Chondrocyte (in vitro differentiated cells): ENCODE results near the gene TBC1D24. TPM values are rescaled to one million over a fixed set of nuclear protein-coding genes. Genes with fewer than 3 reads are reported as not detected.
A peak's percentile ranks its signal among the peaks of the same experiment; 100 is the strongest.

Source experiments
- DNase-seq: peaks from one replicate; pipeline ENCODE4 v3.0.0; 2021; ENCODE audit warnings: mixed read lengths, low spot score
- H3K27ac Mint-ChIP-seq: one replicate; pipeline ENCODE4 v1.8.0; 2021; ENCODE audit warnings: mild to moderate bottlenecking, moderate library complexity, mixed read lengths; ENCODE audit not compliant: unreplicated experiment
- H3K27me3 Mint-ChIP-seq: 2 replicates; pipeline ENCODE4 v1.8.0; 2021; ENCODE audit warnings: low read depth, mixed read lengths
- H3K36me3 Mint-ChIP-seq: 2 replicates; pipeline ENCODE4 v1.8.0; 2021; ENCODE audit warnings: low read depth, mixed read lengths
- H3K4me1 Mint-ChIP-seq: 2 replicates; pipeline ENCODE4 v1.8.0; 2021; ENCODE audit warnings: low read depth, mild to moderate bottlenecking, mixed read lengths
- H3K4me3 Mint-ChIP-seq: one replicate; pipeline ENCODE4 v1.8.0; 2021; ENCODE audit warnings: mild to moderate bottlenecking, moderate library complexity, mixed read lengths; ENCODE audit not compliant: unreplicated experiment
- H3K9me3 Mint-ChIP-seq: 2 replicates; pipeline ENCODE4 v1.8.0; 2021; ENCODE audit warnings: low read depth, mixed read lengths
- total RNA-seq: library from RNA; stranded (reverse); gene quantifications from 3 replicates; pipeline ENCODE4 v1.2.1, GENCODE V29; 2021
- TF ChIP-seq, protein P1 (sequence below): fragments of 200-600 bp; sonication (generic); IDR thresholded peaks from 2 replicates; pipeline ENCODE4 v1.5.0; 2021; ENCODE audit warnings: antibody characterized with exemption, mild to moderate bottlenecking, moderate library complexity

TBC1D24 gene
- total RNA-seq, 1 donor from 2014 or later: 17.9 TPM

DNA sequence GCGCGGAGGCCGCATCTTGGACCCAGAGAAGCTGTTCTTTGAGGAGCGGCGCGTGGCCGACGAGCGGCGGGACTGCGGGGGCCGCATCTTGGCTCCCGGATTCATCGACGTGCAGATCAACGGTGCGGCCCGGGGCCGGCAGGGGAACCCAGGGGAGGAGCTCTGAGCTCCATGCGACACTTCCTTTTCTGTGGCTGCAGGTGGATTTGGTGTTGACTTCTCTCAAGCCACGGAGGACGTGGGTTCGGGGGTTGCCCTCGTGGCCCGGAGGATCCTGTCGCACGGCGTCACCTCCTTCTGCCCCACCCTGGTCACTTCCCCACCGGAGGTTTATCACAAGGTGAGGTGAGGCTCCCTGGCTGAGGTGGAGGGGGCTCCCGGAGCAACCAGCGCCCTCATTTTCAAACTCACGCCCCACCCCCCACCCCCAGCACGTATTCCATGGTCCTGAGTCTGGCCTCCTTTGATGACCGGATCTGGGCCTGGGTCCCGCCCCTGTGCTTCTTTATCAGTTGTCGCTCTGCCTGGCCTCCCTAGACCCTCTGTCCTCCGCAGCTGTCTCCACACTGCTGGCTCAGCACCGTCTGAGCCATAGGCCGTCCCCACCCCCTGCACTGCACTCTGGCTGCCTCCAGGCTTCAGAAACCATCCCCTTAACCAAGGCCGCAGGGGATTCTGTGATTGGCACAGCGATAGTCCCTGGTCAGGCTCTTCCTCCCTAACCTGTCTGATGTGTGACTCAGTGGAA is 46.0 kb downstream of the TBC1D24 start:
- peaks cover 40% of the 10 kb centered on the region for H3K4me1 Mint-ChIP-seq
- H3K36me3 Mint-ChIP-seq: peaks cover 12% of the 10 kb centered on the region
- H3K27ac Mint-ChIP-seq: peak overlapping the region; percentile 93
- TF ChIP-seq, protein P1, sequence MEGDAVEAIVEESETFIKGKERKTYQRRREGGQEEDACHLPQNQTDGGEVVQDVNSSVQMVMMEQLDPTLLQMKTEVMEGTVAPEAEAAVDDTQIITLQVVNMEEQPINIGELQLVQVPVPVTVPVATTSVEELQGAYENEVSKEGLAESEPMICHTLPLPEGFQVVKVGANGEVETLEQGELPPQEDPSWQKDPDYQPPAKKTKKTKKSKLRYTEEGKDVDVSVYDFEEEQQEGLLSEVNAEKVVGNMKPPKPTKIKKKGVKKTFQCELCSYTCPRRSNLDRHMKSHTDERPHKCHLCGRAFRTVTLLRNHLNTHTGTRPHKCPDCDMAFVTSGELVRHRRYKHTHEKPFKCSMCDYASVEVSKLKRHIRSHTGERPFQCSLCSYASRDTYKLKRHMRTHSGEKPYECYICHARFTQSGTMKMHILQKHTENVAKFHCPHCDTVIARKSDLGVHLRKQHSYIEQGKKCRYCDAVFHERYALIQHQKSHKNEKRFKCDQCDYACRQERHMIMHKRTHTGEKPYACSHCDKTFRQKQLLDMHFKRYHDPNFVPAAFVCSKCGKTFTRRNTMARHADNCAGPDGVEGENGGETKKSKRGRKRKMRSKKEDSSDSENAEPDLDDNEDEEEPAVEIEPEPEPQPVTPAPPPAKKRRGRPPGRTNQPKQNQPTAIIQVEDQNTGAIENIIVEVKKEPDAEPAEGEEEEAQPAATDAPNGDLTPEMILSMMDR: no peak
- H3K27me3 Mint-ChIP-seq: no peaks in the 10 kb centered on the region
- peak overlapping the region; percentile 78 for H3K4me3 Mint-ChIP-seq
- no peaks in the 10 kb centered on the region for H3K9me3 Mint-ChIP-seq
- DNase-seq: no peak

DNA sequence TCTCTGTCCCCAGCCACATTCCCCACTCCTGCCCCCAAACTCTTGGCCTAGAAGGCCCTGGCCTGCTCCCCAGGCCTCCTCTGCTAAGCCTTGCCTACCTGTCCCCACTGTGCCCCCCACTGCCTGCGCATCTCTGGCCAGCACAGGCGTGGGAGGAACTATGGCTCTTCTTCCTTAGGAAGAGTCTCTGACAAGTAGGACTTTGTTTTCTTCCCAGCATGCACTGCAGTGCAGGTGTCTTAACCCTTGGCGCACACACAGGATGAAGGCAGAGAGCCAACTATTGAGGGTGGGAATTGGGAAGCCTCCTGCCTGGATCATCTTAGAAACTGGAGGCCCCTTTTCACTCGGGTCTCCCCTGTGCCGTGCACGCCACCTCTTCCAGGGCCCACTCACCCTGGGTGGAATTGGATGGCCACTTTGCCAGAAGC is 48.9 kb downstream of the TBC1D24 start:
- Mint-ChIP-seq H3K4me3 (no peak overlapping the region), H3K4me1 (peaks cover 19% of the 10 kb centered on the region), H3K36me3 (peaks cover 9% of the 10 kb centered on the region), H3K9me3 (no peaks in the 10 kb centered on the region), H3K27ac (no peak overlapping the region), H3K27me3 (no peaks in the 10 kb centered on the region)
- TF ChIP-seq, protein P1: no peak
- DNase-seq: no peak

DNA sequence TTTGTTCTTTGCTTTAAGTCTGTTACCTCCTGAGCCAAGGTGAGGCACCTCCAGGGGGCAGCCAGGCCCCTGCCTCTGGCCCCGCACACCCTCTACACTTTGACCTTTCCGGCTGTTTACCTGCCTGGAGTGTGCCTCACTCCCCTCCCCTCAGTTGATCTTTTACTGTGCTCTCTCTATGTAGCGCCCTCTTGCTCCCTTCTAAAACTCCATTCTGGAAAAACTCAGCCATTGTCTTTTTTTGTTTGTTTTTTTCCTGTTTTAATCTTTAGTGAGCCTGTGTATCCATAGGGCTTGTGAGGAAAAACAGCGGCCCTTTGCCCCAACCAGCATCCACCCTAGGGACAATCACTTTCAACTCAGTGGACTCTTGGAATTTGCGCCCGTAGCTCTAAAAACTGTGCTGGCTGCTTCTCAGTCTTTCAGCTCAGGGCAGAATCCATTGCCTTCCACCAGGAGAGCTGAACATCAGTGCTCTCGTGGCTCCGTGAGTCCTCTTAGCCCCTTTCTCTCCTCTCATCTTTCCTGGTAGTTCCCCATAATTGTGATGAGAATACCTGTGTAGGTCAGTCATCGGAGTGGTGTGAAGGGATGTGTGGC is 49.5 kb downstream of the TBC1D24 start:
- Mint-ChIP-seq H3K27ac (no peak overlapping the region), H3K27me3 (no peaks in the 10 kb centered on the region), H3K4me3 (no peak overlapping the region), H3K36me3 (peaks cover 9% of the 10 kb centered on the region), H3K9me3 (no peaks in the 10 kb centered on the region), H3K4me1 (peaks cover 15% of the 10 kb centered on the region)
- DNase-seq: no peak
- TF ChIP-seq, protein P1: no peak

DNA sequence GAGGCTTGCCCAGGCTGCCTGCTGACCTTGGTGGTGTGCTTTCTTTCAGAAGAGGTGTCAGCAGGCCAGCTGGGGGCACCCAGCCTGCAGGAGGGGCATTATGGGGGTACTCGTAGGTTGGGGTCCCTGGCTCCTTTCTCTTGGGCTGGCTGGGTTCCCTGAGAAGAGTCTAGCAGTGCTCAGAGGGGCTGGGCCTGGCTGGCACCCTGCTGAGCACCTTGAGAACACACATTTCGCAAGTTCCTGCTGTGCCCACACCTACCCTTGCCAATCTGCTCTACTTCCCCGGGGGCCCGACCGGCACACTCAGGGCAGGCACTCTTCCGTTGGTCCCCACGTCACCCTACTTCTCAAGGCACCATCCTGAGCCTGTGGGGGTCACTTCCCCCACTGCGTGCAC is 51.2 kb downstream of the TBC1D24 start:
- no peaks in the 10 kb centered on the region for H3K27me3 Mint-ChIP-seq
- peaks cover 7% of the 10 kb centered on the region for H3K4me1 Mint-ChIP-seq
- H3K36me3 Mint-ChIP-seq: peaks cover 6% of the 10 kb centered on the region
- TF ChIP-seq, protein P1: no peak
- no peak for DNase-seq
- H3K27ac Mint-ChIP-seq: no peak overlapping the region
- H3K9me3 Mint-ChIP-seq: no peaks in the 10 kb centered on the region
- no peak overlapping the region for H3K4me3 Mint-ChIP-seq

DNA sequence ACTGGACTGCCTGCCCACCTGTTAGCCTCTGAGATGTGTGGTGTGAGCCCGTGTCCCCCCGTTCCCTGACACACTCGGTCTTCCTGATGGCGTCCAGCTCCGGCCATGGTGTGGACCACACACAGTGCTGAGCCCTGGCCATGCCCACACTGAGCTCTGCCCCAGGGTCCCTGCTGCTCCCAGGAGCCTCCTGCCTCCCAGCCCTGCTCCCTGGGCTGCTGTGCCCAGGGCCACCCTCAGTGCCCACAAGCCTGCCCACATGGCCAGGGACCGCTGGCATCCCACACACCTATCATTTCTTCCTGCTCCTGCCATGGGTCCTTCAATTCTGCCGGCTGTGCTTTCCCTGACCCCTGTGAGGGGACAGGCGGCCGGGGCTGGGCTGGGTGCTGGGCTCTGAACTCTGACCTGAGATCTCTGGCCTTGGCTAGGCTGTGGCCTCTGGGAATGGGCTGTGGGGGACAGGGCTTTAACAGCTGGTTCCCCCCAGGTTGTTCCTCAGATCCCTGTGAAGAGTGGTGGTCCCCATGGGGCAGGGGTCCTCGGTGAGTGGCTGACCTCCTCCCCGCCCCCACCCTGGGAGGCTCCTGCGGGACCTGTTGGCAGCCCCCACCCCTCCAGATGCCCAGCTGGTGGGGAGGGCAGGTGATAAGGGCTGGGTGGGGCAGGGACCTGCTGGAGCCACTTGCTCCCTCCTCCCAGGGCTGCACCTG is 52.3 kb downstream of the TBC1D24 start:
- Mint-ChIP-seq H3K27me3 (no peaks in the 10 kb centered on the region), H3K27ac (no peak overlapping the region), H3K9me3 (no peaks in the 10 kb centered on the region), H3K4me1 (peaks cover 8% of the 10 kb centered on the region), H3K36me3 (peaks cover 6% of the 10 kb centered on the region), H3K4me3 (no peak overlapping the region)
- TF ChIP-seq, protein P1: no peak
- DNase-seq: no peak
